ENCODE results near the gene SLC13A5.

The SLC13A5 gene

DNA sequence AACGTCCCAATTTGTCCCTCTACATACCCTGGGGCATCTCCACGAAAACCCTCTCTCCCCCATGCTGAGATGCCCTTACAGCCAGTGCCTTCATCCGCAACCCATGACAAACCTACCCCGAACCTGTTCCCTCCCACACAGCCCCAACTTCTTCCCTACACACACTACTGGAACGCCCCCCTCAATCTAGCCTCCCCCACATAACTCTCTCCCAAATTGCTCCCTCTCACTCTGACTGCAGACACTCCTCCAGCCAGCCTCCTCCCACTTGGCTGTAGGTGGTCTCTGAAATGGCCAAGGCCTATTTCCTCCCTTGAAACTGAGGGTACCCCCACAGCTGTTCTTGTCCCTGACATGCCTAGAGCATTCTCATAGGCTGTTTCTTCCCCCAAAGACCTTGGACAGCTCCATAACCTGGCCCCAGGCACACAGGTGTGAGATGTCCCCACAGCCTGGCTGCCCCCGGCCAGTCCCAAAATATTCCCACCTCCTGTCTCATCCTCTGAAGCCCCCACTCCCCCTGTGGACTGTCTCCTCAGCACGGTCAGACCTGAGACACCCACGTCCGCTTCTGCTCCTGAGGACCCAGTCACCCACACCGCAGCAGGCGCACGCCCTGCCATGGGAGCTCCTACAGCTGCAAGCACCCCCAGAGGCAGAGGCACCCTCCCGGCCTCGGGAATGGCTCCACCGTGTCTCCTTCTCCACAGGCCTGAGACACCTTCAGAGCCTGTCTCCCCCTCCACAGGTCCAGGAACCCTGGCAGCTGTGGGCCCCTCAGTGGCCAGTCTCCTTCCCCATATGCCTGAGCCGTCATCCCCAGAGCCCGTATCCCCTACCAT is 76.3 kb downstream of the SLC13A5 start:
- no peak for DNase-seq

DNA sequence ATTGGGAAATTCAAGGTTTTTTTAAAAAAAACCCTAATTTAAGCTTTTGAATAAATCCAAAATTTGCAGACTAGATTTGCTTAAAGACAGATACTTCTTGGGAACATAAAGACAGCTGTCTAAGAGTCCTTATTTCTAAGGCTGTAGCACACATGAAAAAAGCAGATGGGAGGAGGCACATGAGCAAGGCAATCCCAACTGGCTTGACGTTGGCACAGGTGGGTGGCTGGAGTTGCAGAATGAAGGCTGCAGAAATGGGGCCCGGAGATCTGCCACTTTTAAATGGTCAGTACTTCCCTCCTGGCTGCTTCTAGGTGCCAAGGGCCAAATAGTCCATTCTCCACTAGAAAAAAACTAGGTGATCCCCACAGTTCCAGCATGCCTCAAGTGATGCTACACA is 77.1 kb downstream of the SLC13A5 start:
- DNase-seq = no peak

Measured in NCI-H1048 (cell line).